DMS53 (cell line): Measurements from ENCODE around the gene WDR17.

ENCODE experiments used
- DNase-seq: peaks from one replicate; lab custom pipeline; 2025; lab: John Stamatoyannopoulos, UW

The WDR17 gene

GRCh38 chr4:176065435-176066291 is at the start of gene WDR17:
Gene WDR17, plus strand, starts transcription at chr4:176065841. Its CDS starts 45,740 bp downstream, at chr4:176111581.
- DNase-seq: peak; percentile 97

- no peak for DNase-seq
Measured at GRCh38 chr4:176016601-176017000, 49.0 kb upstream of the WDR17 start.

- DNase-seq: peak; percentile 36
Measured at GRCh38 chr4:176020481-176021085, 45.1 kb upstream of the WDR17 start.

DNA sequence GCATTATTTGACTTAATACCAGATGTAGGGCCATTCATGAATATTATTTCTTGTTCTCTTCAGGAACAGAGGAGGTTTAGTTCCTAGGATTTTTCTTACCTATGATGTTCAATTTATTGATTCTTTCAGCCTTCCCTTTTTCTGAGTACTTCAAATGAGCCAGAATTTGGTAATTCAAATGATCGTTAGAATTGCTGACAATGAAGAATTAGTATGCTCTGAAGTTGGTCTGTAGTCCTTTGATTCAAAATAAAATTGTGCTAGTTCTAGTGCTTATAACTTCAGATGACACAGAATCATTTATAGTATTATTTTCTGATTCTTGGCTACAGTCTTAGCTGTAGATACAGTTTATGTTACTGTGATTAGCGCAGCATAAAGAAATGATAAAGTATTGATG is 35.2 kb upstream of the WDR17 start:
- DNase-seq: no peak

DNA sequence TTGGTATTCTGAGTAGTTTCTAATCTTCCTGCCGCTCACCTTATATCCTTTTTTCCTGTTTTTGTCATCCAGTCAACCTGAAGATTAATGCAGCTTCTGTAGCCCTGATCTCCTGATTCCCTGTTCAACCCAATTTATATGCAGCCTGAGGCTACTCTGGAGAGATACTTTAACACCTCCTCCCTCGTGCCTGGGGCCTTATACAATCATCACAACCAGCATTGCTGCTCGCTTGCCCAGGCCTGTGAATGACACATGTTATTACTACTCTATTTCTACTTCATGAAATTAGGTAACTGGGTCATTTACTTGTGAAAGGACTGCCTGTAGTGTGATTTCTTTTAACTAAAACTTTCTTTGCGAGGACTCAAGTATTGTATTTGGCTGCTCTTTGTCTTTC is 33.7 kb upstream of the WDR17 start:
- DNase-seq: no peak

DNA sequence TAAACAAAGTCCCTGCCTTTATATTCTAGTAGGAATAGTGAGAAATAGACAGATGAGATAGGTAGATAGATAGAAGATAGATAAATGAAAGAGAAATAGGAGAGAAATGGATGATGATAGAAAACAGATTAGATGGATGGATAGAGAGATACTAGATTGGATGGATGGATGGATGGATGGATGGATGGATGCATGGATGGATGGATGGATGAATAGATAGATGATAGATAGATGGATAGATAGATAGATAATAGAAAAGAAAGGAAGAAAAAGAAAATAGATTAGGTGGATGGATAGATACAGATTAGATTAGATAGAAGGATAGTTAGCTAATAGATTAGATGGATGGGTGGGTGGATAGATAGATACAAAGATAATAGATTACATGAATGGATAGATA is 33.2 kb upstream of the WDR17 start:
- DNase-seq: no peak

- peak; percentile 53 for DNase-seq
Measured at GRCh38 chr4:176034499-176034898, 31.1 kb upstream of the WDR17 start.

DNA sequence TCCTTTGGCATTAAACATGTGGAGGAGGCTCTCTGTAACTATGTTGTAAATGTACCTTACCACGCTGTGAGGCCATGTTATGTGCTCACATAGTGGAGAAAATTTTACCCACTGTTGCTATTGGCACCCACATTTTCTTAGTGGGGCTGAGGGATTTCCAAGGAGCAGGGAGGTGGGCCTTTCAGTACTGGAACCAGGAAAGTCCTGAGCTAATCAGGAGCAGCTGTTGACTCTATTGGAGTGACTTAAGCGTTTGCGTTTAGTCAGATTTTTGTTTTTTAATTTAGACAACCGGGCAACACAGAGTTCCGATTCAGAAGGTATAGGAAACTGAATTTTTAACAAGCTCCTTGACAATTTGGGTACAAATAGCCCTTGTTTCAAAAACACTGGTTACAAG is 30.7 kb upstream of the WDR17 start:
- no peak for DNase-seq

- no peak for DNase-seq
Measured at GRCh38 chr4:176036585-176037205, 28.9 kb upstream of the WDR17 start.

DNA sequence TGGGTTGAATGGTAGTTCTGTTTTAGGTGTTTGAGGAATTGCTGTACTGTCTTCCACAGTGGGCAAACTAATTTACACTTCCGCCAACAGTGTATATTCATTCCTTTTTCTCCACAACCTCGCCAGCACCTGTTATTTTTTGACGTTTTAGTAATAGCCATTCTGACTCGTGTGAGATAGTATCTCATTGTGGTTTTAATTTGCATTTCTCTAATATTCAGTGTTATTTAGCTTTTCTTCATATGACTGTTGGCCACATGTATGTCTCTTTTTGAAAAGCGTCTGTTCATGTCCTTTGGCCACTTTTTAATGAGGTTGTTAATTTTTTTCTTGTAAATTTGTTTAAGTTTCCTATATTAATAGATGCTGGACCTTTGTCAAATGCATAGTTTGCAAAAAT is 26.9 kb upstream of the WDR17 start:
- no peak for DNase-seq

- no peak for DNase-seq
Measured at GRCh38 chr4:176042195-176042594, 23.4 kb upstream of the WDR17 start.

- DNase-seq: no peak
Measured at GRCh38 chr4:176043838-176044588, 21.6 kb upstream of the WDR17 start.

GRCh38 chr4:176044589-176044951 is 21.1 kb upstream of the WDR17 start:
- no peak for DNase-seq

DNA sequence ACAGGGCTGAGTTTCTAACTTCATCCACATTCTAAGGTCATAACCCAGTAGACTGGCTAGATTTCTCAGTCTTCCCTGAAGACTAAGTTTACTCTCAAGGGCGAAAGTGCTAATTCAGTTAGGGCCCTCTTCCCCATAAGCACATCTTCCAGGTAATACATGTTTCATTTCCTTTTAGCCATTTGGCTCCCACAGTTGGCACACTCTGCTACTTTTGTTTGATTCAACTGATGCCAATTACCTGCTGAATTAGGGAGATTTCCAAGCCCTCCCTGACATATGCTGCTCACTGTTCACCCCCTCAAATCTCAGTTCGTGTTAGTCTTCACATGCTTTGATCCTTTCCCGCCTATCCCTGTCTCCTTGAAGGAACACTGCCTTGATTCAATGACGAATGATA is 17.0 kb upstream of the WDR17 start:
- DNase-seq: no peak

DNA sequence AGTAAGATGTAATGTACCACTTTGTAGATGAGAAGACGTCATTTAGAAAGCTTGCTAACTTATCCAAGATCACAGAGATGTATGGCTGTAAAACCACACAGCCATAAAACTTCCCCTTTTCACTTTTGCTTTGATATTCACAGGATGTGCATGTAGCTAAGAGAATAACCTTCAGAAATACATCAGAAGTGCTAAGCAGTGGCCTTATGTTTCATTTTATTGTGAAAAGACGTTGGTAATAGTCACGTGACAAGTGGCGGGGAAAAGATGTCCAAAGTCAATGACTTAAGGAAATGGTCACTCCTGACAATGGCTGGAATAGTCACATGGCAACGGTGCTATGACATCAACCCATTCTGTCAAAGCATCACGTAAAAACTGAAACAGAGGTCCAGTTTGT is 12.9 kb upstream of the WDR17 start:
- no peak for DNase-seq

GRCh38 chr4:176053785-176054184 is 11.9 kb upstream of the WDR17 start:
- DNase-seq: no peak

DNA sequence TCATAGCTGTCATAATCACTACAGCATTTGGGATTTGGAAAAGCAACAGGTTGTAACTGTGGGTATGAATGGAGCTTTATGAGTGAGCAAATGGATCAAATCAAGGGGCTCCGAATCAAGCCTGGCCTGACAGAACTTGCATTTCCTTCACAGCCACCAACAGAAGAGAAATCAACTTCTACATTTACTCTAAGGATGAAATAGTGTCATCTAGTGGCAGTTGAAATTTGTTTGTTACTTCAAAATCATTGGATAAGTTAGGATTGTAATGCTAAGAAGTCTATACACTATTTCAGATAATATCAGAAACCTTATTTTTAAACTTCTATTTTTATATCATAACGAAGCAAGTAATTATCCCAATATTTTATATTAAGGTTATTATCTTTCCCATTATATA is 10.7 kb upstream of the WDR17 start:
- DNase-seq: peak; percentile 6

- no peak for DNase-seq
Measured at GRCh38 chr4:176063718-176064117, 1.9 kb upstream of the WDR17 start.

- no peak for DNase-seq
Measured at GRCh38 chr4:176064539-176064938, 1.1 kb upstream of the WDR17 start.

DNA sequence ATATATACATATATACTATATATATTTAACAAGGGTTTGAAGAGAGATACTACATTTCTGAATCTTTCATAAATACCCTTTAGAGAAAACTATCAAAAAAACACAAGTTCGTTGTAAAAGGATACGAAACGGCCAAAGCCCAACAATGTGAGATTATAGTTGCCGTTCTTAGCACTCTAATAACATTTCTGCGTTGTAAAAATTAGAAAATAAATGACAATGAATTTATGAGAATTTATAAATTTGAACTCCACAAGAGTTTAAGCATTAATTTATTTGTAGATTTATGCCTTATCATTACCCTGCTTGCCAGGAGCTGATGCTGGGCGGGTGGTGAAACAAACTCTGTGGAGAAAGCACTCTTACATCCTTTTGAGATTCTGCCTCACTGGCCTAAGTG is 1.1 kb downstream of the WDR17 start:
- DNase-seq: peak; percentile 14

- no peak for DNase-seq
Measured at GRCh38 chr4:176077561-176077960, 11.9 kb downstream of the WDR17 start.

DNA sequence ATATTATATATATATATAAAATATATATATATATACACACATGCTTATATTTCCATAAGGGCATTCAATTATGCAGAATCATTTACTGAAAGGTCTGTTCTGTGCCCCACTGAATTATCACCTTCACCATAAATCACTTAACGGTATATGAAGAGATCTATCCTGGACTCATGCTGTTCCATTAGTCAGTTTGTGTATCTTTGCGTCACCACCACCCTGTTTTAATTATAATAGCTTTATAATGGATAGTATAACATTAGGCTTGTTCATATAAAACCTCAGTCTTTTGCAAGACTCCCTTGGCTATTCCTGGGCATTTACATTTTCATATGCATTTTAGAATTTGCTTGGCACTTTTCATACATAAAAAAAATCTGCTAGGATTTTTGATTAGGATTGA is 19.1 kb downstream of the WDR17 start:
- no peak for DNase-seq

DNA sequence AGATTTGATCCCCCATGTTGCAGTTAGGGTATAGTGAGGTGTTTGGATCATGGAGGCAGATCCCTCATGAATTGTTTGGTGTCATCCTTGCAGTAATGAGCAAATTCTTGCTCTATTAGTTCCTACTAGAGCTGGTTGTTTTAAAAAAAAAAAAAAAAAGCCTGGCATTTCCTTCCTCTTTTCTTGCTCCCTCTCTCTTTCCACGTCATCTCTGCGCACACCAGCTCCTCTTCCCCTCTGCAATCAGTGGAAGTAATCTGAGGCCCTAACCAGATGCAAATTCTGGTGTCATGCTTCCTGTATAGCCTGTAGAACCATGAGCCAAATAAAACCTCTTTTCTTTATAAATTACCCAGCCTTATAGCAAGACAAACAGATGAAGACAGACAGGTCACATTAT is 24.5 kb downstream of the WDR17 start:
- no peak for DNase-seq
